HG03060 (cell line): ENCODE data around the gene RCBTB1.
"Not testable (repeated sequence)": the region's sequence is repeated elsewhere in the genome, so short reads cannot be mapped to it uniquely, and the experiment has no call there.

Experiments
- ATAC-seq: cut with Tn5 transposase; IDR thresholded peaks from one replicate; pipeline ENCODE4 v1.9.1; 2021; ENCODE audit warnings: low read depth, moderate number of reproducible peaks; ENCODE audit not compliant: unreplicated experiment

The RCBTB1 gene

DNA sequence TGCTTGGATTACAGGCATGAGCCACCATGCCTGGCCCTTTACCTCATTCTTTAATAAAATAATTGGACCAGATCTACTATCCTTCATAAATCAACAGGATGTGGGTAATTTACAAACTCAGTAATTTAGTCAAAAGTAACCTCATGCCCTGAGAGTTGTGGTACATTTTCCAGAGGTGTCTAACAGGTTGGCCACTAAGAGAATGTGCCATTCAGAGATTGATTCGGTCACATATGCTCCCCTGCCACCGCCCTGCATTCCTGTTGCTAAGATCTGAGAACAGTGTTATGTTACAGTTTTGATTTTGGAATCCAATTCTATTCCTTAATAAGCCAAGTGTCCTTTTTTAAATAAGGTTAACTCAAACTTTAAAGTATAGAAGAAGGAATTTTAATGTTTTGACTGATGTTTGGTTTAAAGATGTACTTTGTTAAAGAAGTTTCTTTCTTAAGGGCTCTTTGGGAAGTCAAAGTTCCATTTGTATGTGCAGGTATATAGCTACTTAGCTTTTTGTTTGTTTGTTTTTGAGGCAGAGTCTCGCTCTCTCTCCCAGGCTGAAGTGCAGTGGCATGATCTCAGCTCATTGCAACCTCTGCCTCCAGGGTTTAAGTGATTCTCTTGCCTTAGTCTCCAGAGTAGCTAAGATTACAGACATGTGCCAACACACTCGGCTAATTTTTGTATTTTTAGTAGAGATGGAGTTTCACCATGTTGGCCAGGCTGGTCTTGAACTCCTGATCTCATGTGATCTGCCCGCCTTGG lies 60.4 kb downstream of the RCBTB1 start:
- no peak for ATAC-seq

DNA sequence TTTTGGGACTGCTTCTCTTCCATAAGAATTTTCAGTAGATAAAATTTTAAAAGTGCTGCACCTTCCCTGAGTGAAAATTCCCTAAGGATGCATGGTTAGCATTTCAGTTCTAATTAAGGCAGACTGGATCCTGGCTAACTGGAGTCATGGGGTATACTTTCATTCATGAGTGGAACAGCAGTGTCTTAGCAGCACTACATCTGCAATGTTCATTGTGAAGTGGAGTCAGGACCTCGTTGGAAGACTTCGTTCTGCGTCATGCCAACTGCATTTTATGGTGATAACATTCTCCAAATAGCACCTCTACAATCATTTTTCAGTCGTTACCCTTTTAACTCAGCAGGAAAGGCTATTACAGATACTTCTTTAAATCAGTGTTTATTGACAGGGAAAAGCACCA lies 64.1 kb downstream of the RCBTB1 start:
- ATAC-seq: no peak

DNA sequence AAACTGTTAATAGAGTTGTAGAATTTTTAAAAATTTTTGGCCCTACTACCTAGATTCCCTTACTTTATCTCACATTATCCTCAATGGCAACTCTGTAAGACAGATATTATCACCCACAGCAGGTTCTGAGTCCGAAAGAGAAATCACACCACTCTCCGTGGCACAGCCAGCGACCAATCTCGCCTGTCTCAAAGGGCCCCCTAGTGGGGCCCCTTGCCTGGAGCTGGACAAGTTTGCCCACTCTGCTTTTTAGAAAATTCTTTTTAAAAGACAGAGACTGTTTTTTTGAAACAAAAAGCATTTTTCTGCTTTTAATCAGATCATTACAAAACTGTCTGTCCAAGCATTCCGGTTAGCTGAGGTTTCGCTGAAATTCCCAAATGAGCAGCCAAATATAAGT lies 67.9 kb downstream of the RCBTB1 start:
- ATAC-seq: no peak

DNA sequence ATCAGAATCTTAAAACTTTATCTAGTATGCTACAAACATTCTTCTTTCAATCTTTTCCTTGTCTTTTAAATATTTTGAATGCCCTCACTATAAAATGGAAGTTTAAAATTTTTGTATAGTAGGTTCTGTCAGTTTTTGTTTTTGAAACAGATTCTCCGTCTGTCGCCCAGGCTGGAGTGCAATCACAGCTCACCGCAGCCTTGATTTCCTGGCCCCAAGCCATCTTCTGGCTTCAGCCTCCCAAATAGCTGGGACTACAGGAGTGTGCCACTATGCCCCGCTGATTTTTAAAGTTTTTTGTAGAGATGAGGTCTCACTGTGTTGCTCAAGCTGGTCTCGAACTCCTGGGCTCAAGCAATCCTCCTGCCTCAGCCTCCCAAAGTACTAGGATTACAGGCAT lies 68.9 kb downstream of the RCBTB1 start:
- ATAC-seq: no peak

DNA sequence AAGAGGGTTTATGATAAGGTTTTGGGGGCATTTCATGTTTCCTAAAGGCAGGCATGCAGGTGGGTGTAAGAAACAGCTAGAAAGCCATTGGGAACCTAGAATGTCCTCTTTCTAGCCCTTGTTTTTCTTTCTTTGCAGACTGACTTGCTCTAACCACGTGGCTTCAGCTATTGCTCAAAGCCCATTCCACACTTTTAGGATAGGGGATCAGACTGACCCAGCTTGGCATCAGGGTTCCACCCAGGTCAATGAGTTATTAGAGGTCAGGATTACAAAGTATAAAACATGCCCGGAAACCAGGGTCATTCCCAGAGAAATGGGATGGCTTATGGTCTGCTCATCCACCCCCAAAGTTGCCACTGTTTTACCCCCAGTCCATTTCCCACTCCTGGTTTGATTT lies 72.8 kb downstream of the RCBTB1 start:
- no peak for ATAC-seq

DNA sequence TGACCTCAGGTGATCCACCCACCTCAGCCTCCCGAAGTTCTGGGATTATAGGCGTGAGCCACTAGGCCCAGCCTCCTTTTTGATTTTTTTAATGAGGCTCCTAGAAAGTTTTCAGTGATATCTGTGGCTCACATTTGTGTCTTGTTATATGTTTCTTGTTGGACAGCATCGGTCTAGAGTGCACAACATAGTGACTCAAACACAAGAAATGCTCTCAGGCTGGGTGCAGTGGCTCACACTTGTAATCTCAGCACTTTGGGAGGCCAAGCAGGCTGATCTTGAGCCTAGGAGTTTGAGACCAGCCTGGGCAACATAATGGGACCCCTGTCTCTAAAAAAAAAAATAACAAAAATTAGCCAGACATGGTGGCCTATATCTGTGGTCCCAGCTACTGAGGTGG lies 81.4 kb downstream of the RCBTB1 start:
- no peak for ATAC-seq

DNA sequence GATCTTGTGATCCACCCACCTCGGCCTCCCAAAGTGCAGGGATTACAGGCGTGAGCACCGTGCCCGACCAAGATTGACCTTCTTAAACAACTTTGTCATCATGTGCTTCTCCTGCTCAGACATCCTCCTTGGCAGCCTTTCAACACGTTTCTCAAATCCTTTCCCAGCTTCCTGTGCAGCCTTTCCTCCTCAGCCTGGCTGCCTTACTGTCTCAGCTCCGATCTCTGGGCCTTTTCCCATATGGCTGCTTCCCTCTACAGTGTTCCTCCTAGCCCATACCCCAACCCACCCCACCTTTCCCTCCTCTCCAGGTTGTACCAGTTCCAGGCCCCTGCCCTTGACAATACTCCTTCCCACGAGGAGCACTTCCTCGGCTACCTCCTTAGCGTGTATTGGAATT lies 82.4 kb downstream of the RCBTB1 start:
- no peak for ATAC-seq

DNA sequence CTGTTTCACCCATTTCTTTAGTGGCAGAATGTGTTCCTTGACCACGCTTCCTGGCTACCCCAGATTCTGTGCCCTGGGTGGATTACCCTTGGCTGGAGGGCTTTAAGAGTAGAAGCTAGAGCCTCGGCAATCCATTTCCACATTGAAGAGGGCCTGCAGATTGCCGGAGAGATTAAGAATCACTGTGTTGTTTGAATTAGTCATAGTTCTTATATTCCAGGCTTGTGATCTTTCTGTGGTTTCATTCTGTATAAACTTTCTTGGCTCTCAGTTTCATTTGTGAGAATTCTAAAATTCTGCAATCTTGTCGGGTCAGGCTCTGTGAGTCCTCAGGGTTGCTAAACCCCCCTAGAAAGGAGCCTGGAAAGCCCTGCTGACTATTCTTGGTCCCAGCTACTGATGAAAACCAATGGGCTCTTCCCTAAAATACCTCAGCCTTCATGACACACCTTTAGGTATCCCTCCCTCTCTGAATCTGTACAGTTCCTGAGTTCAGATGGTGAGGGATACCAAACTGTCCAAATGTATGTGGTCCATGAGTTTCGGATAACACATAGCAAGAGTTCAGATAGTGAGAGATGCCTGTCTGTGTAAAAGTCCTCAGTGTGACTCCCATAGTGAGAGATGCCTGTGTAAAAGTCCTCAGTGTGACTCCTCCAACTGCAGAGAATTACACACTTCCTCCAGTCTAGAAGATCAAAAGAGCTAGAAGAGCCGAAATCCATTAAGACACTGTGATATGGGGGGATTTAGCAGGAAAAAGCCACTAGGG lies 85.3 kb downstream of the RCBTB1 start:
- ATAC-seq: no peak

DNA sequence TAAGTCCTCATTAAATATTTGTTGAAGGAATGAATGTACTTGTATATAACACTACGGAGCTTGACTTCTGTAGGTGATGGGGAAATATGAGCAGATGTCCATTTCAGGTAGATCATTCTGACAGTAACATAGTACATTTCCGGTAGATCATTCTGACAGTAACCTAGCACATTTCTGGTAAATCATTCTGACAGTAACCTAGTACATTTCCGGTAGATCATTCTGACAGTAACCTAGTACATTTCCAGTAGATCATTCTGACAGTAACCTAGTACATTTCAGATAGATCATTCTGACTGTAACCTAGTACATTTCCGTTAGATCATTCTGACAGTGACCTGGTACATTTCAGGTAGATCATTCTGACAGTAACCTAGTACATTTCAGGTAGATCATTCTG lies 87.2 kb downstream of the RCBTB1 start:
- ATAC-seq: no peak

DNA sequence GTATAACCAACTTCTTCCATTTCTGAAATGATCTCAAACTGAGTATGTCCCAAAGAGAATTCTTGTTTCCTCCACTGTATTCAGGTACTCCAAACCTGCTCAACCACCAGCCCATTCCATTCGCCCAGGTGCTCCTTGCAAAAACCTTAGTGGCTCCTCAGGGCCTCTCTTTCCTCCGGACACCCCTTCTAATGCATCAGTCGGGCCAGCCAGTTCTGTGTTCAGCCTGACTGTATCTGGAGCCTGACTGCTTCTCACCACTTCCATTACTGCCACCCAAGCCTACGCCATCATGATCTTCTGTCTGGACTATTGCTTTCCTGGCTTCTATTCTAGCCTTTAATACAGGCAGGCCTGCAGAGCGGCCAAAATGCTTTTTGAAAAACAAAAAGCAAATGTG lies 88.1 kb downstream of the RCBTB1 start:
- no peak for ATAC-seq

DNA sequence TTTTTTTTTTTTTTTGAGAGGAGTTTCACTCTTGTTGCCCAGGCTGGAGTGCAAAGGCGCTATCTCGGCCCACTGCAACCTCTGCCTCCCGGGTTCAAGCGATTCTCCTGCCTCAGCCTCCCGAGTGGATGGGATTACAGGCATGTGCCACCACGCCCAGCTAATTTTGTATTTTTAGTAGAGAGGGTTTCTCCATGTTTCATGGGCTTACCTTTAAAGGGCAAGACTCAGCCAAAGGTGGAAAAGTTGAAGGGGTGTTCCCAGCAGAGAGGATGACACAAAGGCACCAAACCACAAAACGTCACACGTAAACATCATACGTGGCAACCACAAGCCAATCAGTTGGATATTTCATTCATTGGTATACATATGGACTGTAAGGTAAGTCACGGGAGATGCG lies 88.5 kb downstream of the RCBTB1 start:
- not testable (repeated sequence) for ATAC-seq

DNA sequence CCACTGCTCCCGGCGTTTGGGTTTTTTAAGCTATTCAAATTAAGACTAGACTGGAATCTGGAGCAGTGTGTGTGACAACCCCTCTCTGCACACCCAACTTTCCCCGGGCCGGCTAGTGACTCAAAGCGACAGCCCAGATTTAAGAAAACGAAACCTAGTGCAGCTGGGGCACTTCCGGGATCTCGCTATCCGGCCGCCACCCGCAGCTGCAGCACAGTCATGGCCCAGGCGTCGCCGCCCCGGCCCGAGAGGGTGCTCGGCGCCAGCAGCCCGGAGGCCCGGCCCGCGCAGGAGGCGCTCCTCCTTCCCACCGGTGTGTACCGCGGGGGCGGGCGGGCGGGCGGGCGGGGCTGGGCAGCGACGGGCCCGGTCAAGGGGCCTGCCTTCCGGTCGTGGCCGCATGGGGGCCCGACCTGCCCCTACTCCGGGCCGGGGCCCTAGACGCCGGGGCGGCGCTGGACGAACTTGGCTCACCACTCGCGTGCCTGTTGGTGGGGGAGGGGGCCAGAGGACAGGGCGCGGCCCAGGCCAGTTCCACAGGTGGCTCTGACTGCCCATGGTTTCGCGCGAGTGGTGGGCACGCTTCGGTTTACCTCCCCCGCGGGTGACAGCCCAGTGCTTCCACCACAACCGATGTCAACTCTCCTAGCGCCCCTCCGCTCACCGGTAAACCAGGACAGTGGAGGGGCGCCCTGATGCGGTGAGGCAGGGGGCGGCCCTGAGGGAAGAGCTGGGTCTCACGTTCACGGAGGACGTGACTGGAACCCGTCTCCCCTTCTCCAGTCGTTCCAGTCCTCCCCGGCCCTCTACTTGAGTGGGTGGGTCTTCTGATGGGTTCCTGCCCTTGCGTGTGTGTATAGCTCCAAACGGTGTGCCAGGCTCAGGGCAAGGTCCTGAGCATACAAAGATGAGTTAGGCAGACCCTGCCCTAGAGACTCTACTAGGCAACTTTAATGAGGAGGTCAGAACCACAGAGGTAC lies 89.3 kb downstream of the RCBTB1 start, which contains the start of gene PHF11:
TSS of gene PHF11 (plus strand) at position 171 of the 980 bp plus-strand sequence. CDS start at position 220, 49 bp downstream.
- ATAC-seq: peak; percentile 70

DNA sequence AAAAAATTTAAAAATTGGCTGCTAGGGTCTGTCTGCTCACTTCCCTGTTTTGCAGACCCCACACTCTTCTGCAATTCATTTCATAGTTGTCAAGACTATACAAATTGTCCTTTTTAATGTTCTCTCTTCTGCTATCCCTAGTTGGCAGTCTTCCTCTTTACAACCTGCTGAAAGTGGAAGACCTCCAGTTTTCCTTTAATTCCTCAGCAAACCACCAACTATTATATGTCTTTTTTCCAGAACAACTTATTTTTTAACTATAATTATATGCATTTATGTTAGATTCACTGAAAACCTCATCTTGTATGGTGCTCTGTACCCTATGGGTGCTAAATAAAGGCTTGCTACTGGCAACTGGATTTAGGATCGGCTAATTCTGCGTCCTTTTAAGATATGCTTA lies 90.7 kb downstream of the RCBTB1 start:
- no peak for ATAC-seq

DNA sequence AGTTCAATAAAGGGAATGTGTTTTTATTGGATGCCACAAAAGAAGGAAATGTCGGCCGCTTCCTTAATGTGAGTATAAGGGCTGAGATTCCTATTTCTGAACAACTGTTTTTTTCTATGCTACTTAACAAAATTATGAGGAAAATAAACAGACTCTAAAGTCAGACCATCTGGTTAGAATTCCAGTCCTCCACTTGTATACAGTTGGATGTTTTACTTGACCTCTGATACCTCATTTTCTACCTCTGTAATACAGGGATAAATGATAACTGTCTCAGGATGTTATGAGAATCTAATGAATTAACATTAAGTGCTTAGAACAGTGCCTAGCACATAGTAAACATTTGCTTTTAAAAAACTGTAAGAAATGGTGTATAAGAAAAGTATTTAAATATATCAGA lies 96.8 kb downstream of the RCBTB1 start:
- no peak for ATAC-seq
